ENCODE data around the gene RELCH.
"Not testable (repeated sequence)": the region's sequence is repeated elsewhere in the genome, so short reads cannot be mapped to it uniquely, and the experiment has no call there.

Gene RELCH, protein sequence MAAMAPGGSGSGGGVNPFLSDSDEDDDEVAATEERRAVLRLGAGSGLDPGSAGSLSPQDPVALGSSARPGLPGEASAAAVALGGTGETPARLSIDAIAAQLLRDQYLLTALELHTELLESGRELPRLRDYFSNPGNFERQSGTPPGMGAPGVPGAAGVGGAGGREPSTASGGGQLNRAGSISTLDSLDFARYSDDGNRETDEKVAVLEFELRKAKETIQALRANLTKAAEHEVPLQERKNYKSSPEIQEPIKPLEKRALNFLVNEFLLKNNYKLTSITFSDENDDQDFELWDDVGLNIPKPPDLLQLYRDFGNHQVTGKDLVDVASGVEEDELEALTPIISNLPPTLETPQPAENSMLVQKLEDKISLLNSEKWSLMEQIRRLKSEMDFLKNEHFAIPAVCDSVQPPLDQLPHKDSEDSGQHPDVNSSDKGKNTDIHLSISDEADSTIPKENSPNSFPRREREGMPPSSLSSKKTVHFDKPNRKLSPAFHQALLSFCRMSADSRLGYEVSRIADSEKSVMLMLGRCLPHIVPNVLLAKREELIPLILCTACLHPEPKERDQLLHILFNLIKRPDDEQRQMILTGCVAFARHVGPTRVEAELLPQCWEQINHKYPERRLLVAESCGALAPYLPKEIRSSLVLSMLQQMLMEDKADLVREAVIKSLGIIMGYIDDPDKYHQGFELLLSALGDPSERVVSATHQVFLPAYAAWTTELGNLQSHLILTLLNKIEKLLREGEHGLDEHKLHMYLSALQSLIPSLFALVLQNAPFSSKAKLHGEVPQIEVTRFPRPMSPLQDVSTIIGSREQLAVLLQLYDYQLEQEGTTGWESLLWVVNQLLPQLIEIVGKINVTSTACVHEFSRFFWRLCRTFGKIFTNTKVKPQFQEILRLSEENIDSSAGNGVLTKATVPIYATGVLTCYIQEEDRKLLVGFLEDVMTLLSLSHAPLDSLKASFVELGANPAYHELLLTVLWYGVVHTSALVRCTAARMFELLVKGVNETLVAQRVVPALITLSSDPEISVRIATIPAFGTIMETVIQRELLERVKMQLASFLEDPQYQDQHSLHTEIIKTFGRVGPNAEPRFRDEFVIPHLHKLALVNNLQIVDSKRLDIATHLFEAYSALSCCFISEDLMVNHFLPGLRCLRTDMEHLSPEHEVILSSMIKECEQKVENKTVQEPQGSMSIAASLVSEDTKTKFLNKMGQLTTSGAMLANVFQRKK

GRCh38 chr18:62186774-62187542 is at the start of gene RELCH, which contains the start of gene PIGN:
Gene RELCH (plus strand): TSS chr18:62187255. CDS start chr18:62187506, 251 bp downstream.
Gene PIGN (minus strand): TSS chr18:62187056. CDS start chr18:62161353, 25,703 bp downstream.
- DNase-seq, result peak; percentile 92

- no peak for DNase-seq
Measured at GRCh38 chr18:62138461-62139235, 48.4 kb upstream of the RELCH start.

DNA sequence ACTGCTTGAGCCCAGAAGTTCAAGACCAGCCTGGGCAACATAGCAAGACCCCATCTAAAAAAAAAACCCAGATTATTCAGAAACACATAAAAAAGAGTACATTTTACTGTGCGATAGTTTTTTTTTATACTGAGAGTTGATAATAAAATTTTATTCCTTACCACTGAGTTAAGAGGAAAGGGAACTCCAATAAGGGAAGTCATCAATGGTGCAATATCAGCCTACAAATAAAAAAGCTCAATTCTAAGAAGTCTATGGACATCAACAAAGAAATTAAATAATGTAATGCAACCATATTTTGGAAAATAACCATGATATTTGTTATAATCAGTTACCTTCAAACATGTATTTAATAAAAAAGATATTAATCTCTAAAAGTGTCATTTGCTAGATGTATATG is 46.8 kb upstream of the RELCH start:
- no peak for DNase-seq

GRCh38 chr18:62144338-62144737 is 42.7 kb upstream of the RELCH start:
- DNase-seq, result no peak

DNA sequence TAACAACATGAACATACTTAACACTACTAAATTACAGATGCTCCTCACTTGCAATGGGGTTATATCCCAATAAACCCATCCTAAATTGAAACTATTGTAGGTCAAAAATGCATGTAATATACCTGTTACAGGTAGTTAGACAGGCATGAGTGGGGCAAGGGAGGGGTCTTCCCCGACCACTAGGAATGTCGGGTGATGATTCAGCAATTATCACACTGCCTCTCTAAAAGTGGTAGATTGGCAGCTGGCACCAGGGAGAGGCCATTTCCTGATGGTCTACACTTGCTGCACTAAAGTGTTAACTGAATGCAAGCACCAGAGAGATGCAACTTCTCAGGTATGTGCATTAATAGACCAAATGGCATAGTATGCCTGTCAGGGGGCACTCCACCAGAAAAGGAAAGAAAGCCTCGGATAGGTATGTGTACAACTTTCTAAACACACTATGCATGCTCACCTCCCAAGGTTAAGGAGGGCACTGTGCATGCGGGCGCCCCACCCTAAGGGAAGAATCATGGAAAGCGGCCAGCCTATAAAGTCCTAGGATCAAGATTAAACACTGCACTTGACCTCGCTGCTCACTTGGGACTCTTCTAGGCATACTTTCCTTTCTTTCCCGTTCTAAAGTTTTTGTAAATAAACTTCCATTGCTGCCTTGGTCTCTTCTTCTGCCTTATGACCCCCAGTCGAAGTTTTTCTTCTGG is 35.8 kb upstream of the RELCH start:
- DNase-seq, result no peak

DNA sequence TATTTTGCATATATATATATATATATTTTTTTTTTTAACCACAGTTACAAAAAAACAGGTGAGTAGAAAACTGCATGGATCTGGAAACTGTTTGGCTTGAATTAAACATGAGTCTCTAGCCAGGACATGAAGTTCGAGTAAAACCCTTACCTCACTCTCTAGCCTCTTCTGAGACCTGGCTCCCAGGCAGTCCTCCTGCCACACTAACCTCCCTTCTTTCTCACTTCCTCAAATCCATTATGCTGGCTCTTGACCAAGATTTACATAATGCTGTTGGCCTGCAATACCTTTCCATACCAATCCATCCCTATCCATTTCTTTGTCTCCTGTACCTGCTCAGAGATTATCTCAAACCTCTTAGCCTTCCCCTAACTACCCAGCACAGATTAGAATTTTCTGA is 34.2 kb upstream of the RELCH start:
- DNase-seq, result no peak

DNA sequence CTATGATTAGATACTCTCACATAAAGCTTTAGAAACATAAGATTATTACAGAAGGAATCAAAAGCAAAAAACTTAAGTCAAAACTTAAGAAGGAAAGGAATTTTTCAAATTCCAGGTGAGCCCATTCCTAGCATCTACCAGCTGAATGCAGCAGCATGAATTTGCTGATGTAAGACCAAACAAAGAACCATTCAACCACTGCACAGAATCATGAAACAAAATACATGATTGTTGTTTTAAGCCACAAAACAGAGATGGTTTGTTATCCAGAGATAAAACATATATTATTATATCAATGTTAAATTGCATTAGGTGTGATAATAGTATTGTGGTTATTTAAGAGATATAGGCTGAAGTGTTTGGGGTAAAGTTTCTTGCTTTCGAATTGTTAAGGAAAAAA is 29.2 kb upstream of the RELCH start:
- DNase-seq, result no peak

DNA sequence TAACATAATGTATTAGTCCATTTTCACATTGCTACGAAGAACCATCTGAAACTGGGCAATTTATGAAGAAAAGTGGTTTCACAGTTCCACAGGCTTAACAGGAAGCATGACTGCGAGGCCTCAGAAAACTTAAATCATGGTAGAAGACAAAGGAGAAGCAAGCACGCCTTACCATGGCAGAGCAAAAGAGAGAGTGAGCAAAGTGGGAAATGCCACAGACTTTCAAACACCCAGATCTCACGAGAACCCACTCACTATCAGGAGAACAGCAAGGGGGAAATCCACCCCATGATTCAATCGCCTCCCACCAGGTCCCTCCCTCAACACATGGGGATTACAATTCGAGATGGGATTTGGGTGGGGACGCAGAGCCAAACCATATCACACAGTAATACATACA is 22.7 kb upstream of the RELCH start:
- no peak for DNase-seq

DNA sequence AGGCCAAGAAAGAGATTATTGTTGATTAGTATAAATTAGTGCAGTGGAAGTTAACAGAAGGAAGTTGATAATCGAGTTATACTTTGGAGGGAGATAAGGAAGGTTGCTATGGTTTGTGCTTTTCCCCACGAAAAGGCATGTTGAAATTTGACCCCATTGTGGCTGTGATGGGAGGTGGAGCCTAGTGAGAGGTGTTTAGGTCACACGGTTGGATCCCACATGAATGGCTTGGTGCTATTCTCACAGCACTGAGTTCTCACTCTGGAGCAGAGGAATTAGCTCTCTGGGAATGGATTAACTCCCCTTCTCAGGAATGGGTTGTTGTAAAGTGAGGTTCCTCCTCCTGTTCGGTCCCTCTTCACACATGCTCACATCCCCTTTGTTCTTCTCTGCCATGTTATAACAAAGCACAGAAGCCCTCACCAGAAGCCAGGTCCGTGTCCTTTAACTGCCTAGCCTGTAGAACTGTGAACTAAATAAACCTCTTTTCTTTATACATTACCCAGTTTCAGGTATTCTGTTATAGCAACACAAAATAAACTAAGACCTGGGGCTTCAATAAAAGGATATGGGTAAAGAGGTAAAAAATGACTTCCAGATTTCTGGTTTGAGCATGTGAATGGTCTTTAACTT is 22.1 kb upstream of the RELCH start:
- no peak for DNase-seq

GRCh38 chr18:62165583-62165982 is 21.5 kb upstream of the RELCH start:
- DNase-seq, result no peak

DNA sequence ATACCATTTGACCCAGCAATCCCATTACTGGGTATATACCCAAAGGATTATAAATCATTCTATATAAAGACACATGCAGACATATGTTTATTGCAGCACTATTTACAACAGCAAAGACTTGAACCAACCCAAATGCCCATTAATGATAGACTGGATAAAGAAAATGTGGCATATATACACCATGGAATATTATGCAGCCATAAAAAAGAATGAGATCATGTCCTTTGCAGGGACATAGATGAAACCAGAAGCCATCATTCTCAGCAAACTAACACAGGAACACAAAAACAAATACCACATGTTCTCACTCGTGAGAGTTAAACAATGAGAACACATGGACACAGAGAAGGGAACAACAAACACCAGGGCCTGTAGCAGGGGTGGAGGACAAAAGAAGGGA is 20.5 kb upstream of the RELCH start:
- not testable (repeated sequence) for DNase-seq

DNA sequence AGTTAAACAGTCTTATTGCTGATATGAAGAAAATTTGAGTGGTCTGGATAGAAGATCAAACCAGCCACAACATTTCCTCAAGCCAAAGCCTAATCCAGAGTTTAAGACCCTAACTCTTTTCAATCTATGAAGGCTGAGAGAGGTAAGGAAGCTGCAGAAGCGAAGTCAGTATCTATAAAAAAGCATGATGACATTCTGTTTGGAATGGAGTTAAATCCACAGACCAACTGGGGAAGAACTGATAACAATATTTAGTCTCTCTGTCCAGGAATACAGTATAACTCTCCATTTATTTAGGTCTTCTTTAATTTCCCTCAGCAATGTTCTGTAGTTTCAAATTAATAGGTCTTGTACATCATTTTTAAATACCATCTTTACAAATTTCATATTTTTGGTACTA is 16.2 kb upstream of the RELCH start:
- no peak for DNase-seq

- DNase-seq, result no peak
Measured at GRCh38 chr18:62172298-62172697, 14.8 kb upstream of the RELCH start.

GRCh38 chr18:62175521-62175920 is 11.5 kb upstream of the RELCH start:
- DNase-seq, result no peak

DNA sequence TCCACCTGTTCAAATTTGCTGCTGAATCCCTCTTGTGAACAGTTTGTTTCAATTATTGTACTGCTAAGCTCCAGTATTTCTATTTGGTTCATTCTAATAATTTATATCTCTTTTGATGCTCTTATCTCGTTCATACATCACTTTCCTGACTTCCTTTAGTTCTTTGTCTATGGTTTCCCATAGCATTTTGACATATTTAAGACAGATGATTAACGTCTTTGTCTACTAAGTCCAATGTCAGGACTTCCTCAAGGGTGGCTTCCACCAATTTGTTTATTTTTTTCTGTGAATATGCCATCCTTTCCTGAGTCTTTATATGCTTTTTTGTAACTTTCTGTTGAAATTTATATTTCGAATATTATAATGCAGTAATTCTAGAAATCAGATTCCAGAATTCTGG is 9.8 kb upstream of the RELCH start:
- DNase-seq, result no peak

GRCh38 chr18:62179213-62179612 is 7.8 kb upstream of the RELCH start:
- DNase-seq, result no peak

- DNase-seq, result no peak
Measured at GRCh38 chr18:62182220-62182619, 4.8 kb upstream of the RELCH start.

GRCh38 chr18:62183578-62184195 is 3.4 kb upstream of the RELCH start:
- peak; percentile 11 for DNase-seq

DNA sequence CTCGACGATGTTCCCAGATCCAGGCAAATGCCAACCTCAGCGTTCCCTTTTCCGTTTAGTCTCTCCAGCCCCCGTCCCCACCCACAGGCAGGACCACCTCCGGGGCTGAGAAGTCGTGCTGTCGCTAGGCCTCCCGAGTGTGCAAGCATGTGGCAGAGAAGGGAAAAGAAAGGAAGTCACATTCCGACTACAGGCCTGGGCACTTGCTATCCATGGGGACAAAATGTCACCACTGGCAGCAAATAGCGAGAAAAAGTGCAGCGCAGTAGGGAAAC is 619 bp upstream of the RELCH start:
- DNase-seq, result peak; percentile 18
